ENCODE measurements around the gene PGAP2. TPM values are rescaled to one million over a fixed set of nuclear protein-coding genes. Genes with fewer than 3 reads are reported as not detected.

The PGAP2 gene
- polyA plus RNA-seq, 1 donor (not counting 4 experiments of a cell fraction or from before 2014, with no cell fraction given), result 37.3 TPM

- no peaks in the 10 kb centered on the region for H3K9me1 ChIP-seq (ENCODE audit: control insufficient read depth, extremely low read depth, insufficient read depth, low read length)
- peak overlapping the region; percentile 84 to 98 (median 96) for H3K4me3 ChIP-seq (ENCODE audit: control insufficient read depth in 2 of 3, extremely low read depth in 1 of 3, insufficient read depth in 2 of 3, low read depth in 1 of 3, low read length in 3 of 3)
- peaks cover 3% of the 10 kb centered on the region for H3K4me1 ChIP-seq (ENCODE audit: control insufficient read depth, extremely low read depth, insufficient read depth, low read length)
- peaks cover 72% of the 10 kb centered on the region for H3K79me2 ChIP-seq (ENCODE audit: control insufficient read depth, insufficient read depth, low read length)
- TF ChIP-seq EZH2 (IDR thresholded peaks at IDR 0.05; ENCODE audit: low read length) (no peak), CTCF (optimal IDR thresholded peaks at IDR 0.05 in 1 of 3, IDR thresholded peaks at IDR 0.05 in 1 of 3, conservative IDR thresholded peaks at IDR 0.05 in 1 of 3; ENCODE audit: extremely low read depth in 1 of 3, insufficient read depth in 2 of 3, low read length in 3 of 3) (no peak)
- no peak overlapping the region for H3K9ac ChIP-seq (ENCODE audit: control insufficient read depth, extremely low read depth, insufficient read depth, low read length)
- H3K36me3 ChIP-seq (ENCODE audit: control insufficient read depth in 2 of 2, extremely low read depth in 1 of 2, insufficient read depth in 2 of 2, low read length in 2 of 2), result peaks cover 3 to 13% of the 10 kb centered on the region in 2 experiments
- DNase-seq (ENCODE audit: low read depth, low spot score) (no peak), FAIRE-seq (no peak)
- H3K27me3 ChIP-seq (ENCODE audit: control insufficient read depth, extremely low read depth, insufficient read depth, low read length), result no peaks in the 10 kb centered on the region
- H3K27ac ChIP-seq (ENCODE audit: control insufficient read depth, insufficient read depth, low read length), result no peak overlapping the region
- peak overlapping the region; percentile 92 for H3K4me2 ChIP-seq (ENCODE audit: control insufficient read depth, extremely low read depth, insufficient read depth, low read depth, low read length)
- dilution Hi-C loops (cut with MboI; ENCODE audit: extremely low pct_ligation_motif_present, low sequenced_read_pairs), result no loop called here
- H2AFZ ChIP-seq (ENCODE audit: control insufficient read depth, low read length), result no peak overlapping the region
- no peaks in the 10 kb centered on the region for H3K9me3 ChIP-seq (ENCODE audit: control insufficient read depth, low read depth, low read length)
- peaks cover 9% of the 10 kb centered on the region for H4K20me1 ChIP-seq (ENCODE audit: control insufficient read depth, extremely low read depth, insufficient read depth, low read length)
Measured at GRCh38 chr11:3795131-3796001, 13.0 kb upstream of the PGAP2 start.

DNA sequence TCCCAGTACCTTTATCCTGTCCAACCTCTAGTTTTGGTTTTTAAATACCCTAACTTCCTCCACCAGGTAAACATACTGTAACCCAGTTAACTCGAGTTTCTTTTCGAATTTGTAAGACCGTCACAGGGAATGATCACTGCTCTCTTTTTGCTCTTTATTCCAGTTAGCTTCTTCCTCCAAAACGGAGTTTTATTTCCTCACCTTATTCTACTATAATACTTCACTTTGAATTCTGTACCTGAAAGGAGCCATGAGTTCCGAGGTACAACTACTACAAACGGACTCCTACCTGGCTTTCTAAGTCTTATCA is 12.4 kb upstream of the PGAP2 start:
- H3K9me1 ChIP-seq (ENCODE audit: control insufficient read depth, extremely low read depth, insufficient read depth, low read length), result no peaks in the 10 kb centered on the region
- H3K9me3 ChIP-seq (ENCODE audit: control insufficient read depth, low read depth, low read length), result no peaks in the 10 kb centered on the region
- H3K79me2 ChIP-seq (ENCODE audit: control insufficient read depth, insufficient read depth, low read length), result peaks cover 66% of the 10 kb centered on the region
- TF ChIP-seq EZH2 (IDR thresholded peaks at IDR 0.05; ENCODE audit: low read length) (no peak), CTCF (optimal IDR thresholded peaks at IDR 0.05 in 1 of 3, IDR thresholded peaks at IDR 0.05 in 1 of 3, conservative IDR thresholded peaks at IDR 0.05 in 1 of 3; ENCODE audit: extremely low read depth in 1 of 3, insufficient read depth in 2 of 3, low read length in 3 of 3) (no peak)
- FAIRE-seq, result no peak
- no peak overlapping the region for H2AFZ ChIP-seq (ENCODE audit: control insufficient read depth, low read length)
- no peak for DNase-seq (ENCODE audit: low read depth, low spot score)
- H4K20me1 ChIP-seq (ENCODE audit: control insufficient read depth, extremely low read depth, insufficient read depth, low read length), result peaks cover 9% of the 10 kb centered on the region
- H3K4me2 ChIP-seq (ENCODE audit: control insufficient read depth, extremely low read depth, insufficient read depth, low read depth, low read length), result peak overlapping the region; percentile 92
- H3K27ac ChIP-seq (ENCODE audit: control insufficient read depth, insufficient read depth, low read length), result peak overlapping the region; percentile 89
- H3K27me3 ChIP-seq (ENCODE audit: control insufficient read depth, extremely low read depth, insufficient read depth, low read length), result no peaks in the 10 kb centered on the region
- H3K36me3 ChIP-seq (ENCODE audit: control insufficient read depth in 2 of 2, extremely low read depth in 1 of 2, insufficient read depth in 2 of 2, low read length in 2 of 2), result peaks cover 3 to 13% of the 10 kb centered on the region in 2 experiments
- H3K9ac ChIP-seq (ENCODE audit: control insufficient read depth, extremely low read depth, insufficient read depth, low read length), result peak overlapping the region; percentile 95
- H3K4me1 ChIP-seq (ENCODE audit: control insufficient read depth, extremely low read depth, insufficient read depth, low read length), result peaks cover 3% of the 10 kb centered on the region
- dilution Hi-C loops (cut with MboI; ENCODE audit: extremely low pct_ligation_motif_present, low sequenced_read_pairs), result no loop called here
- H3K4me3 ChIP-seq (ENCODE audit: control insufficient read depth in 2 of 3, extremely low read depth in 1 of 3, insufficient read depth in 2 of 3, low read depth in 1 of 3, low read length in 3 of 3), result peak overlapping the region; percentile 84 to 98 (median 96)
